GM19025 (cell line): ENCODE data around the gene PHB1.
A peak's percentile ranks its signal among the peaks of the same experiment; 100 is the strongest.
"Not testable (repeated sequence)": the region's sequence is repeated elsewhere in the genome, so short reads cannot be mapped to it uniquely, and the experiment has no call there.

ENCODE experiments used
- ATAC-seq: cut with Tn5 transposase; IDR thresholded peaks from one replicate; pipeline ENCODE4 v1.9.1; 2021; ENCODE audit warnings: mild to moderate bottlenecking, low read depth, moderate library complexity; ENCODE audit not compliant: unreplicated experiment

Gene PHB1

DNA sequence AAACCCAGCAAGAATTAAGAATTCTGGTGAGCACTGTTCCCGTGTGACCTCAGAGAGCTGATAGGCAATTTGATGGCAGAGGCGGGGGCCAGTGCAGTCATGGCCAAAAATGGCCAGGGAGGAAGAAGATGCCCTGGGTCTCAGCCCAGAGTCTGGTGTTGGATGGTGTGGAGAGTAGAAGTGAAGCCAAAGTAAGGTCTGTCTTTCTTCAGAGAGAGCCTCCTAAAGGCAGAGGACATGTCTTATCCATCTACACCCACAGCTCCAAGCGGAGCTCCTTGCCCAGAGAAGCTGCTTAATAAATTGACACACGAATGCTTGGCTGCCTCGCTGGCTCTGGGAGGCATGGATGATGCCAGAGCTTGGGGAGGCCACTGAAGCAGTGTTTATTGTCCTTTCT lies 32.9 kb downstream of the PHB1 start:
- no peak for ATAC-seq

DNA sequence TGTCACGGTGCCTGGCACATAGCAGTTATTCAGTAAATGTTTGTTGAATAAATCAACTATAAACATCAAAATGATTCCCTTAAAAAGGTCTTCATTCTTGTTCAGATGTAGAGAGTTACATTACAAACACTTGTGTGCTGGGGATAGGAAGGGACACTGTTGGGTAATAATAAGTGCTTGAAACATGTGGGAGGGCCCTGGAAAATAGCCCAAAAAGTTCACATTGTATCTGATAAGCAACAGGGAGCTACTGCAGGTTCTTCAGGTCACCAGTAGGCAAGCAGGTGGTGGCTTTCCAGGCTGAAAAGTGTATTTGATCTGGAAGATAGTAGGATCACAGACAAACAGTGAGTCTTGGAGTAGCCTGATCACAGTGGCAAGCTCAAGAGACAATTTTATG lies 33.6 kb downstream of the PHB1 start:
- no peak for ATAC-seq

GRCh38 chr17:49379926-49380325 lies 34.8 kb downstream of the PHB1 start:
- no peak for ATAC-seq

DNA sequence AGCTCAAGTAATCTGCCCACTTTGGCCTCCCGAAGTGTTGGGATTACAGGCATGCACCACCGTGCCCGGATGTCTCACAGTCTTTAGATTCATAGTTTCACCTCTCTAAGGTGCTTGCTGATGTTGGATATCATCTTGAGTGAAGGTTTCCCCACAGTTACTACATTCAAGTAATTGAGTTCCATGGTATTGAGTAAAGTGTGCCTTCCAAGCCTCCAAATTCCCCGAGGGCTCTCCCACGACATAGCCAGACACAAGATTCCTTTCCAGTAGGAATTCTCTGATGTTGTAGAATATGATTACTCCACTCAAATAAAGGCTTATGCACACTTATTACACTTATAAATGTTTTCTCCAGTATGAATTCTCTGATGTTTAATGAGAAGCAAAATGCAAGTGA lies 36.4 kb downstream of the PHB1 start:
- no peak for ATAC-seq

GRCh38 chr17:49375544-49375943 lies 39.1 kb downstream of the PHB1 start:
- no peak for ATAC-seq

- ATAC-seq, result no peak
These were observed 41.6 kb downstream of the PHB1 start for GRCh38 chr17:49373115-49373514.

- ATAC-seq, result no peak
These were observed 42.3 kb downstream of the PHB1 start for GRCh38 chr17:49372425-49372824.

DNA sequence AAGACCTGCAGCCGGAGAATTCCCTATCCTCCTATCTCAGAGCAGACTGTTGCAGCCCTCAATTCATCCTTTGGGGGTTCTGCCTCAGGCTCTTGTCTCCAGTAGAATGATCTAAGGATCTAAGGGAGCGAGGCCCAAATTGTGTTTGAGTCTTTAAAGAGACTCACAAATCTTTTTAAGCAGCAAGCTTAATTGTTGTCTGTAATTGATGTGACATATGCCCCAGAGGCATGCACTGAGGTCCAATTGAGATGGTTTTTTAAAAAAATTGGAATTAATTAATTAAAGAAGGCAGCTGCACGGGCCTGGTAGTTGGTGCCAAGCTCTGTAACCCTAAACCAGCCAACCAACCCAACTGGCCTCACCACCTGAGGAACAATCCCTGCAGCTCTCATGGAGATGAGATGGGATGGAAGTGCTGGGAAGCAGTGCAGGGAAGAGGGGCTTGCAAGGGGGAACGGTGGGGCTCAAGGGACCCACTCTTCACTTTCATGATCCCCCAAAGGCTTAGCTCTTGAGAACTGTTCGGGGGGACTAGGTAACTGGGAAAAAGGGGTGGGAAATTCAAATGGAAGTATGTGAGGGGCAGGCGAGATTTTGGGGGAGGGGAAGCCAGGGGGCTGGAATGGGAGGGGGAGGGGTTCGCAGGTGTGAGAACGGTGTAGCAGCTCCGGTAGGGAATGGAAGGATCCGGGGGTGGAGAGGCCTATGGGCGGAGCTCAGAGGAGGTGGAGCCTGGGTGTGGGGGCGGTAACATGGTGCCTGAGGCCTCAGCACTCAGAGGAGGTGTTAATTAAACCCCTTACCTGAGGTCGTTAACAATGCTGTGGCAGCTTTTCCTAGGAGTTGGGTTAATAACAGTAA lies 43.5 kb downstream of the PHB1 start:
- ATAC-seq, result no peak

DNA sequence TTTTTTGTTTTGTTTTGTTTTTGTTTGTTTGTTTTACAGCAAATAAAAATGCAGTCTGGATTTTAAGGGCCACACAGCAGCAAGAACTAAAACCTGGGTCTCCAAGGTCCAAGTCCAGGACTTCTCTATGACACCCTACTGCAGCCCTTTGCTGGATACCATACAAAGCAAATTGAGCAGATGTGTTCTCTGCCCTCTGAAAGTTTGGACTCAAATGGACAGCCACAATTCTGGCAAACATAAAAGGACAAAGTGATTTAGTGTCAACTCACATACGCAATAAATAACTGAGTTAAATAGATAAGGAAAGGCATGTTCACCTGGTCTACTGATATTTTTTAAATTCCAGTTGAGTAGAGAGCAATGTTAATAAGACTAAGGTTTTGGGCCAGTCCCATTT lies 44.9 kb downstream of the PHB1 start:
- no peak for ATAC-seq

GRCh38 chr17:49369089-49369488 lies 45.6 kb downstream of the PHB1 start:
- no peak for ATAC-seq

GRCh38 chr17:49365667-49366066 lies 49.0 kb downstream of the PHB1 start:
- no peak for ATAC-seq

GRCh38 chr17:49365126-49365525 lies 49.6 kb downstream of the PHB1 start:
- not testable (repeated sequence) for ATAC-seq

- no peak for ATAC-seq
These were observed 50.6 kb downstream of the PHB1 start for GRCh38 chr17:49364119-49364518.

DNA sequence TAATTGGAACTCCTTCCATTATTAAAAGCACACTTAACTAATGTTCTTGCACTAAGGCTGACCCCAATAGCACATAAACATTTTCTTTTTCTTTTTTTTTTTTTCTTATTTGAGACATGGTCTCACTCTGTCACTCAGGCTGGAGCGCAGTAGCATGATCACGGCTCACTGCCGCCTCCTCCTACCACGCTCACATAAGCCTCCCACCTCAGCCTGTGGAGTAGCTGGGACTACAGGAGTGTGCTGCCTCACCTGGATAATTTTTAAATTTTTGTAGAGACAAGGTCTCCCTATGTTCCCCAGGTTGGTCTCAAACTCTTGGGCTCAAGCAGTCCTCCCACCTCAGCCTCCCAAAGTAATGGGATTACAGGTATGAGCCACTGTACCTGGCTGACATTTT lies 51.4 kb downstream of the PHB1 start:
- no peak for ATAC-seq

GRCh38 chr17:49362723-49363117 lies 52.0 kb downstream of the PHB1 start:
- ATAC-seq, result no peak

GRCh38 chr17:49361902-49362722 lies 52.6 kb downstream of the PHB1 start, which contains the start of gene ZNF652:
Gene ZNF652, minus strand, starts transcription at chr17:49362250. Its CDS starts 44,525 bp downstream, at chr17:49317725.
- ATAC-seq, result peak; percentile 71

GRCh38 chr17:49361129-49361901 lies 53.4 kb downstream of the PHB1 start:
- peak; percentile 23 for ATAC-seq

DNA sequence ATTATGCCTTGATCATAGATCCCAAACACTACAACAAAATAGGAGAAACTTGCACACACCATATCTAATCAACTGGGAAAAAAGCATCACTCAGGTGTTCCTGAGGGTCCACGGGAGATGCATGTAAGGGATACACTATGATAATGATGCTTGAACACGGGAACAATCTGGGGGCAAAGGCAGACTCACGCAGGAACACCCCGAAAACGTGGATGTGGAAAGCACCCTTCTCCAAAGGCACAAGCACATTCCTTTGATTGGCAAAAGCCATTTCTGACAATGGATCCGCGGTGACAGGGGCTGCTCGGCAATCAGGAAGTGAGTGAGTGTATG lies 53.9 kb downstream of the PHB1 start:
- ATAC-seq, result no peak

- no peak for ATAC-seq
These were observed 54.5 kb downstream of the PHB1 start for GRCh38 chr17:49359990-49360795.

- ATAC-seq, result no peak
These were observed 55.9 kb downstream of the PHB1 start for GRCh38 chr17:49358641-49359247.
